ENCODE data around the gene C22orf39.

- TF ChIP-seq YY1 (IDR thresholded peaks at IDR 0.05; ENCODE audit: insufficient read depth, insufficient read length) (no peak), SUZ12 (IDR thresholded peaks at IDR 0.05; ENCODE audit: extremely low read depth, insufficient read depth, insufficient read length) (no peak)
Measured at GRCh38 chr22:19478901-19479354, 31.4 kb upstream of the C22orf39 start, which contains the start of gene UFD1.

Measured in NT2/D1 (cell line).